Lung (tissue), 12 donors: Measurements from ENCODE around the gene COL25A1. TPM values are rescaled to one million over a fixed set of nuclear protein-coding genes. Genes with fewer than 3 reads are reported as not detected.
"Not testable (repeated sequence)": the region's sequence is repeated elsewhere in the genome, so short reads cannot be mapped to it uniquely, and the experiment has no call there.

Experiments
- ATAC-seq: fragments of 200-7000 bp; cut with Tn5 transposase; one replicate; pipeline ENCODE4 v1.9.1; 2020; ENCODE audit warnings: moderate number of reproducible peaks; ENCODE audit not compliant: insufficient read depth, low FRiP score
- DNase-seq, 3 donors: peaks; one replicate each; pipeline ENCODE4 v3.0.0-alpha.2; 2013 to 2017
- H3K27ac ChIP-seq, 2 donors: one replicate each; pipeline ENCODE4 v1.5.1; 2013; ENCODE audit warnings: mild to moderate bottlenecking in 2 of 2, moderate library complexity in 2 of 2, control low read depth in 1 of 2, inconsistent platforms in 1 of 2, low read depth in 1 of 2, low read length in 1 of 2
- H3K27me3 ChIP-seq, 3 donors: one replicate each; pipeline ENCODE4 v1.5.1; 2013; ENCODE audit warnings: low read length in 2 of 3; ENCODE audit not compliant: control insufficient read depth in 3 of 3, insufficient read depth in 3 of 3
- H3K36me3 ChIP-seq, 4 donors: one replicate each; pipeline ENCODE4 v1.5.1; 2013; ENCODE audit warnings: low read length in 4 of 4, mild to moderate bottlenecking in 1 of 4, moderate library complexity in 1 of 4; ENCODE audit not compliant: control insufficient read depth in 4 of 4, insufficient read depth in 4 of 4
- H3K4me1 ChIP-seq, 5 donors: one replicate each; pipeline ENCODE4 v1.5.1; 2013; ENCODE audit warnings: low read length in 5 of 5, mild to moderate bottlenecking in 2 of 5, moderate library complexity in 1 of 5; ENCODE audit not compliant: control insufficient read depth in 5 of 5, insufficient read depth in 5 of 5
- H3K4me3 ChIP-seq: one replicate; pipeline ENCODE4 v1.5.1; 2013; ENCODE audit warnings: mild to moderate bottlenecking, control low read depth, moderate library complexity
- H3K9ac ChIP-seq, 2 donors: one replicate each; pipeline ENCODE4 v1.5.1; 2013; ENCODE audit warnings: low read length in 2 of 2, control low read depth in 1 of 2; ENCODE audit not compliant: insufficient read depth in 1 of 2
- H3K9me3 ChIP-seq, 4 donors: one replicate each; pipeline ENCODE4 v1.5.1; 2013; ENCODE audit warnings: low read length in 3 of 4, mild to moderate bottlenecking in 1 of 4, moderate library complexity in 1 of 4; ENCODE audit not compliant: control insufficient read depth in 4 of 4, insufficient read depth in 3 of 4
- CTCF ChIP-seq: IDR thresholded peaks from 2 replicates; pipeline ENCODE4 v1.5.1; 2012; ENCODE audit warnings: mild to moderate bottlenecking; ENCODE audit errors: control extremely low read depth, extremely low read depth
- WGBS, 2 donors: extraction: QIAGEN DNeasy Blood & Tissue Kit; methylation state at CpG; one replicate each; pipeline ENCODE4 v1.1.7; 2013; 5-methylcytosine and 5-hydroxymethylcytosine counted together
- polyA plus RNA-seq, 2 donors: library from polyadenylated mRNA; stranded (reverse); fragments of 200-250 nt; gene quantifications; one replicate each; pipeline ENCODE4 v1.2.1, GENCODE V29; 2013
- total RNA-seq, 2 donors: library from RNA; depleted of rRNA in 1 of 2; stranded (reverse); fragments of >200 nt in 1 of 2; gene quantifications; one replicate each; pipeline ENCODE4 v1.2.1, GENCODE V29; 2014 to 2021
- donor health status: control.
- donor health status: control.
- donor health status: Bipolar disorder and iron deficiency.
- donor health status: healthy.
- donor health status: DM: yes; HTN: yes; CAD: no.

The COL25A1 gene
- total and polyA plus RNA-seq, 4 donors: 0.06 to 3.5 (median 1.8) TPM

GRCh38 chr4:109075621-109076020 is 226.8 kb downstream of the COL25A1 start:
- TF ChIP-seq CTCF: no peak
- Histone ChIP-seq H3K4me3 (no peak overlapping the region), H3K27ac (no peak overlapping the region), H3K4me1 (peaks cover 0 to 12% (median 0%) of the 10 kb centered on the region in 5 donors), H3K9ac (no peak overlapping the region), H3K36me3 (no peaks in the 10 kb centered on the region), H3K9me3 (no peaks in the 10 kb centered on the region), H3K27me3 (no peaks in the 10 kb centered on the region)
- 88 to 94% methylated on average over 3 of the region's 3 CpGs for WGBS, 2 donors
- ATAC-seq (no peak), DNase-seq (no peak)

GRCh38 chr4:109072595-109072994 is 229.9 kb downstream of the COL25A1 start:
- H3K27me3 ChIP-seq: no peaks in the 10 kb centered on the region
- DNase-seq (peak; percentile 24 to 74 (median 67)), ATAC-seq (peak; percentile 53)
- no peaks in the 10 kb centered on the region for H3K4me1 ChIP-seq
- H3K9me3 ChIP-seq: no peaks in the 10 kb centered on the region
- no peak overlapping the region for H3K4me3 ChIP-seq
- H3K27ac ChIP-seq: no peak overlapping the region
- H3K9ac ChIP-seq: no peak overlapping the region
- TF ChIP-seq CTCF: no peak
- no peaks in the 10 kb centered on the region for H3K36me3 ChIP-seq
- 23 to 54% methylated on average over 2 of the region's 2 CpGs for WGBS, 2 donors

- H3K9ac ChIP-seq, ATAC-seq, H3K36me3 ChIP-seq, H3K4me1 ChIP-seq, DNase-seq, H3K27ac ChIP-seq, H3K9me3 ChIP-seq, H3K4me3 ChIP-seq, H3K27me3 ChIP-seq: not testable (repeated sequence)
- 91 to 96% methylated on average over 7 of the region's 7 CpGs for WGBS, 2 donors
Measured at GRCh38 chr4:109070677-109071076, 231.8 kb downstream of the COL25A1 start.

- 60 to 76% methylated on average over 4 of the region's 4 CpGs for WGBS, 2 donors
- H3K27me3 ChIP-seq: peaks cover 0 to 3% (median 0%) of the 10 kb centered on the region in 3 donors
- no peak overlapping the region for H3K4me3 ChIP-seq
- no peak overlapping the region for H3K27ac ChIP-seq
- DNase-seq (peak in 1 of 3 donors; percentile 38), ATAC-seq (no peak)
- H3K9ac ChIP-seq: no peak overlapping the region
- no peaks in the 10 kb centered on the region for H3K4me1 ChIP-seq
- H3K9me3 ChIP-seq: no peaks in the 10 kb centered on the region
- H3K36me3 ChIP-seq: no peaks in the 10 kb centered on the region
- TF ChIP-seq CTCF: no peak
Measured at GRCh38 chr4:109067508-109068235, 234.8 kb downstream of the COL25A1 start.
